HepG2 (cell line): ENCODE results near the gene HAPLN3.

ENCODE experiments used
- BHLHE40 ChIP-seq: IDR thresholded peaks from 2 replicates; pipeline ENCODE4 v1.6.1; 2011; ENCODE audit warnings: low read length, improper control_type of control experiment
- HOXA9 ChIP-seq: sonication (generic); formaldehyde crosslinking; IDR thresholded peaks from 2 replicates; pipeline ENCODE4 v1.8.1; 2022; ENCODE audit warnings: missing genetic modification reagents, mild to moderate bottlenecking, moderate library complexity, borderline replicate concordance
- KDM5A ChIP-seq: fragments of 200-600 bp; sonication (generic); IDR thresholded peaks from 2 replicates; pipeline ENCODE4 v1.7.0; 2018; ENCODE audit warnings: antibody characterized with exemption, mild to moderate bottlenecking, low read length, borderline replicate concordance
- PAF1 ChIP-seq: IDR thresholded peaks from 2 replicates; pipeline ENCODE4 v1.6.1; 2016; ENCODE audit warnings: missing genetic modification reagents, missing compliant biosample characterization
- POLR2A ChIP-seq, 2 experiments: IDR thresholded peaks; 2 replicates each; pipeline ENCODE4 v1.6.1; 2011; ENCODE audit warnings: low read depth in 2 of 2, low read length in 2 of 2, mild to moderate bottlenecking in 1 of 2, moderate library complexity in 1 of 2; ENCODE audit not compliant: insufficient read depth in 1 of 2
- RBFOX2 ChIP-seq: fragments of 200-400 bp; formaldehyde crosslinking; IDR thresholded peaks from 2 replicates; pipeline ENCODE4 v1.6.1; 2017; ENCODE audit warnings: low read depth, mild to moderate bottlenecking, low read length
- SIN3A ChIP-seq: IDR thresholded peaks from 2 replicates; pipeline ENCODE4 v1.6.1; 2011; ENCODE audit warnings: low read depth, mild to moderate bottlenecking, control low read depth, low read length, borderline replicate concordance
- UBTF ChIP-seq: sonication (generic); formaldehyde crosslinking; IDR thresholded peaks from 2 replicates; pipeline ENCODE4 v1.4.0; 2020; ENCODE audit warnings: mild to moderate bottlenecking, missing genetic modification reagents
- YY1 ChIP-seq: IDR thresholded peaks from 2 replicates; pipeline ENCODE4 v1.6.1; 2011; ENCODE audit warnings: low read length, low read depth, moderate library complexity, mild to moderate bottlenecking; ENCODE audit not compliant: insufficient read depth, insufficient replicate concordance
- ZNF274 ChIP-seq: sonication (generic); formaldehyde crosslinking; IDR thresholded peaks from 2 replicates; pipeline ENCODE4 v1.5.1; 2020; ENCODE audit warnings: mild to moderate bottlenecking, missing genetic modification reagents
- TF ChIP-seq, protein P1 (sequence below): sonication (generic); formaldehyde crosslinking; IDR thresholded peaks from 2 replicates; pipeline ENCODE4 v1.5.0; 2020; ENCODE audit warnings: mild to moderate bottlenecking, missing genetic modification reagents, moderate library complexity
- TF ChIP-seq, protein P2 (sequence below): sonication (generic); formaldehyde crosslinking; IDR thresholded peaks from 2 replicates; pipeline ENCODE4 v1.4.0; 2020; ENCODE audit warnings: missing genetic modification reagents, mild to moderate bottlenecking, borderline replicate concordance
- TF ChIP-seq, protein P3 (sequence below): sonication (generic); formaldehyde crosslinking; IDR thresholded peaks from 2 replicates; pipeline ENCODE4 v1.5.1; 2020; ENCODE audit warnings: mild to moderate bottlenecking, missing genetic modification reagents, moderate library complexity

GRCh38 chr15:88888719-88889118, 6.6 kb downstream of the HAPLN3 start:
- TF ChIP-seq, protein P1, sequence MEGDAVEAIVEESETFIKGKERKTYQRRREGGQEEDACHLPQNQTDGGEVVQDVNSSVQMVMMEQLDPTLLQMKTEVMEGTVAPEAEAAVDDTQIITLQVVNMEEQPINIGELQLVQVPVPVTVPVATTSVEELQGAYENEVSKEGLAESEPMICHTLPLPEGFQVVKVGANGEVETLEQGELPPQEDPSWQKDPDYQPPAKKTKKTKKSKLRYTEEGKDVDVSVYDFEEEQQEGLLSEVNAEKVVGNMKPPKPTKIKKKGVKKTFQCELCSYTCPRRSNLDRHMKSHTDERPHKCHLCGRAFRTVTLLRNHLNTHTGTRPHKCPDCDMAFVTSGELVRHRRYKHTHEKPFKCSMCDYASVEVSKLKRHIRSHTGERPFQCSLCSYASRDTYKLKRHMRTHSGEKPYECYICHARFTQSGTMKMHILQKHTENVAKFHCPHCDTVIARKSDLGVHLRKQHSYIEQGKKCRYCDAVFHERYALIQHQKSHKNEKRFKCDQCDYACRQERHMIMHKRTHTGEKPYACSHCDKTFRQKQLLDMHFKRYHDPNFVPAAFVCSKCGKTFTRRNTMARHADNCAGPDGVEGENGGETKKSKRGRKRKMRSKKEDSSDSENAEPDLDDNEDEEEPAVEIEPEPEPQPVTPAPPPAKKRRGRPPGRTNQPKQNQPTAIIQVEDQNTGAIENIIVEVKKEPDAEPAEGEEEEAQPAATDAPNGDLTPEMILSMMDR = no peak
- TF ChIP-seq RBFOX2 (no peak), HOXA9 (CRISPR knock-in tag) (no peak), PAF1 (CRISPR knock-in tag) (no peak), KDM5A (no peak), BHLHE40 (no peak), POLR2A (IDR thresholded peaks at IDR 0.05; ENCODE audit: insufficient read depth in 1 of 2, low read depth in 2 of 2, low read length in 2 of 2) (no peak), SIN3A (no peak), YY1 (no peak), ZNF274 (CRISPR knock-in tag) (no peak), UBTF (CRISPR knock-in tag) (no peak)
- TF ChIP-seq, protein P2, sequence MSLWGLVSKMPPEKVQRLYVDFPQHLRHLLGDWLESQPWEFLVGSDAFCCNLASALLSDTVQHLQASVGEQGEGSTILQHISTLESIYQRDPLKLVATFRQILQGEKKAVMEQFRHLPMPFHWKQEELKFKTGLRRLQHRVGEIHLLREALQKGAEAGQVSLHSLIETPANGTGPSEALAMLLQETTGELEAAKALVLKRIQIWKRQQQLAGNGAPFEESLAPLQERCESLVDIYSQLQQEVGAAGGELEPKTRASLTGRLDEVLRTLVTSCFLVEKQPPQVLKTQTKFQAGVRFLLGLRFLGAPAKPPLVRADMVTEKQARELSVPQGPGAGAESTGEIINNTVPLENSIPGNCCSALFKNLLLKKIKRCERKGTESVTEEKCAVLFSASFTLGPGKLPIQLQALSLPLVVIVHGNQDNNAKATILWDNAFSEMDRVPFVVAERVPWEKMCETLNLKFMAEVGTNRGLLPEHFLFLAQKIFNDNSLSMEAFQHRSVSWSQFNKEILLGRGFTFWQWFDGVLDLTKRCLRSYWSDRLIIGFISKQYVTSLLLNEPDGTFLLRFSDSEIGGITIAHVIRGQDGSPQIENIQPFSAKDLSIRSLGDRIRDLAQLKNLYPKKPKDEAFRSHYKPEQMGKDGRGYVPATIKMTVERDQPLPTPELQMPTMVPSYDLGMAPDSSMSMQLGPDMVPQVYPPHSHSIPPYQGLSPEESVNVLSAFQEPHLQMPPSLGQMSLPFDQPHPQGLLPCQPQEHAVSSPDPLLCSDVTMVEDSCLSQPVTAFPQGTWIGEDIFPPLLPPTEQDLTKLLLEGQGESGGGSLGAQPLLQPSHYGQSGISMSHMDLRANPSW (CRISPR knock-in tag) = no peak
- TF ChIP-seq, protein P3, sequence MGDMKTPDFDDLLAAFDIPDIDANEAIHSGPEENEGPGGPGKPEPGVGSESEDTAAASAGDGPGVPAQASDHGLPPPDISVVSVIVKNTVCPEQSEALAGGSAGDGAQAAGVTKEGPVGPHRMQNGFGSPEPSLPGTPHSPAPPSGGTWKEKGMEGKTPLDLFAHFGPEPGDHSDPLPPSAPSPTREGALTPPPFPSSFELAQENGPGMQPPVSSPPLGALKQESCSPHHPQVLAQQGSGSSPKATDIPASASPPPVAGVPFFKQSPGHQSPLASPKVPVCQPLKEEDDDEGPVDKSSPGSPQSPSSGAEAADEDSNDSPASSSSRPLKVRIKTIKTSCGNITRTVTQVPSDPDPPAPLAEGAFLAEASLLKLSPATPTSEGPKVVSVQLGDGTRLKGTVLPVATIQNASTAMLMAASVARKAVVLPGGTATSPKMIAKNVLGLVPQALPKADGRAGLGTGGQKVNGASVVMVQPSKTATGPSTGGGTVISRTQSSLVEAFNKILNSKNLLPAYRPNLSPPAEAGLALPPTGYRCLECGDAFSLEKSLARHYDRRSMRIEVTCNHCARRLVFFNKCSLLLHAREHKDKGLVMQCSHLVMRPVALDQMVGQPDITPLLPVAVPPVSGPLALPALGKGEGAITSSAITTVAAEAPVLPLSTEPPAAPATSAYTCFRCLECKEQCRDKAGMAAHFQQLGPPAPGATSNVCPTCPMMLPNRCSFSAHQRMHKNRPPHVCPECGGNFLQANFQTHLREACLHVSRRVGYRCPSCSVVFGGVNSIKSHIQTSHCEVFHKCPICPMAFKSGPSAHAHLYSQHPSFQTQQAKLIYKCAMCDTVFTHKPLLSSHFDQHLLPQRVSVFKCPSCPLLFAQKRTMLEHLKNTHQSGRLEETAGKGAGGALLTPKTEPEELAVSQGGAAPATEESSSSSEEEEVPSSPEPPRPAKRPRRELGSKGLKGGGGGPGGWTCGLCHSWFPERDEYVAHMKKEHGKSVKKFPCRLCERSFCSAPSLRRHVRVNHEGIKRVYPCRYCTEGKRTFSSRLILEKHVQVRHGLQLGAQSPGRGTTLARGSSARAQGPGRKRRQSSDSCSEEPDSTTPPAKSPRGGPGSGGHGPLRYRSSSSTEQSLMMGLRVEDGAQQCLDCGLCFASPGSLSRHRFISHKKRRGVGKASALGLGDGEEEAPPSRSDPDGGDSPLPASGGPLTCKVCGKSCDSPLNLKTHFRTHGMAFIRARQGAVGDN = no peak
